SK-N-SH (cell line): ENCODE data around the gene GPRC6A. TPM values are rescaled to one million over a fixed set of nuclear protein-coding genes. Genes with fewer than 3 reads are reported as not detected.
"Not testable (repeated sequence)": the region's sequence is repeated elsewhere in the genome, so short reads cannot be mapped to it uniquely, and the experiment has no call there.

Experiments used
- CTCF ChIA-PET: fragments of 300-600, 350-600 bp; formaldehyde crosslinking; extraction: SDS; loops from one replicate; lab custom pipeline; 2021; lab: Yijun Ruan, JAX
- POLR2A ChIA-PET: fragments of 350-600 bp; sonication (Branson Sonifier 250); formaldehyde crosslinking; extraction: SDS; loops from one replicate; lab custom pipeline; 2020; ENCODE audit warnings: antibody characterized with exemption, inconsistent platforms; lab: Yijun Ruan, JAX
- DNase-seq: peaks from one replicate; pipeline ENCODE4 v3.0.0; 2012
- H2AFZ ChIP-seq: fragments of 200-600 bp; sonication (generic); 2 replicates; pipeline ENCODE4 v1.8.1; 2016; ENCODE audit warnings: antibody characterized with exemption, mild to moderate bottlenecking, low read depth
- H3F3A ChIP-seq: fragments of 200-600 bp; sonication (generic); replicated peaks from 2 replicates; pipeline ENCODE3; 2016; ENCODE audit warnings: antibody characterized with exemption, mild to moderate bottlenecking; ENCODE audit not compliant: insufficient read depth
- H3K27ac ChIP-seq, 2 experiments: fragments of 200-500 bp in 1 of 2; fragments of 200-600 bp in 1 of 2; sonication (Bioruptor generic) in 1 of 2; sonication (generic), shearing (Covaris generic) in 1 of 2; 2 replicates each; pipeline versions ENCODE4 v1.5.1 to v1.6.1; 2014 to 2016; ENCODE audit warnings: low read depth in 2 of 2, inconsistent platforms in 1 of 2, low read length in 1 of 2, mild to moderate bottlenecking in 1 of 2, mixed read lengths in 1 of 2
- H3K27me3 ChIP-seq: fragments of 200-600 bp; sonication (generic), shearing (Covaris generic); 2 replicates; pipeline ENCODE4 v1.6.1; 2016; ENCODE audit warnings: mixed run types; ENCODE audit not compliant: insufficient read depth
- H3K36me3 ChIP-seq, 2 experiments: fragments of 200-500 bp in 1 of 2; fragments of 200-600 bp in 1 of 2; sonication (Bioruptor generic) in 1 of 2; sonication (generic) in 1 of 2; replicated peaks in 1 of 2; 2 replicates each; pipeline versions ENCODE3 to v1.5.1; 2014 to 2016; ENCODE audit warnings: low read length in 1 of 2, mild to moderate bottlenecking in 1 of 2; ENCODE audit not compliant: insufficient read depth in 2 of 2, control insufficient read depth in 1 of 2
- H3K4me1 ChIP-seq, 2 experiments: fragments of 200-500 bp in 1 of 2; fragments of 200-600 bp in 1 of 2; sonication (Bioruptor generic) in 1 of 2; sonication (generic), shearing (Covaris generic) in 1 of 2; 2 replicates each; pipeline versions ENCODE4 v1.5.1 to v1.6.1; 2014 to 2016; ENCODE audit warnings: low read depth in 1 of 2, low read length in 1 of 2, mixed run types in 1 of 2; ENCODE audit not compliant: insufficient read depth in 2 of 2, control insufficient read depth in 1 of 2
- H3K4me2 ChIP-seq: fragments of 200-600 bp; sonication (generic), shearing (Covaris generic); 2 replicates; pipeline ENCODE4 v1.6.1; 2017; ENCODE audit warnings: mixed run types
- H3K4me3 ChIP-seq, 2 experiments: fragments of 200-500 bp in 1 of 2; fragments of 200-600 bp in 1 of 2; sonication (Bioruptor generic) in 1 of 2; sonication (generic), shearing (Covaris generic) in 1 of 2; 2 replicates each; pipeline versions ENCODE4 v1.5.1 to v1.8.1; 2014 to 2016; ENCODE audit warnings: low read depth in 2 of 2, inconsistent platforms in 1 of 2, low read length in 1 of 2, mild to moderate bottlenecking in 1 of 2, mixed read lengths in 1 of 2, moderate library complexity in 1 of 2
- H3K79me2 ChIP-seq: fragments of 200-600 bp; sonication (generic); 2 replicates; pipeline ENCODE4 v1.8.1; 2017; ENCODE audit warnings: mild to moderate bottlenecking; ENCODE audit not compliant: insufficient read depth
- H3K9ac ChIP-seq: fragments of 200-600 bp; sonication (generic); 2 replicates; pipeline ENCODE4 v1.6.1; 2017; ENCODE audit warnings: mixed run types
- H3K9me2 ChIP-seq: fragments of 200-600 bp; sonication (generic); 2 replicates; pipeline ENCODE4 v1.6.1; 2017; ENCODE audit warnings: mixed run types
- H3K9me3 ChIP-seq: fragments of 200-600 bp; sonication (generic); 2 replicates; pipeline ENCODE4 v1.6.1; 2017; ENCODE audit warnings: mixed run types, mild to moderate bottlenecking, moderate library complexity
- H4K20me1 ChIP-seq: fragments of 200-600 bp; sonication (generic); 2 replicates; pipeline ENCODE4 v1.6.1; 2017; ENCODE audit warnings: mild to moderate bottlenecking, mixed run types; ENCODE audit not compliant: insufficient read depth
- ELF1 ChIP-seq: IDR thresholded peaks from 2 replicates; pipeline ENCODE4 v1.4.0; 2012
- EZH2phosphoT487 ChIP-seq: fragments of 200-600 bp; sonication (generic); IDR thresholded peaks from 2 replicates; pipeline ENCODE4 v1.6.1; 2017; ENCODE audit warnings: low read depth, mixed run types, mild to moderate bottlenecking, antibody characterized with exemption, moderate library complexity, borderline replicate concordance
- FOSL2 ChIP-seq: IDR thresholded peaks from 2 replicates; pipeline ENCODE4 v1.4.0; 2012; ENCODE audit warnings: low read depth, mild to moderate bottlenecking, moderate library complexity, borderline replicate concordance
- FOXJ3 ChIP-seq: sonication (generic); formaldehyde crosslinking; IDR thresholded peaks from 2 replicates; pipeline ENCODE4 v1.5.1; 2020; ENCODE audit warnings: mild to moderate bottlenecking, missing genetic modification reagents
- FOXM1 ChIP-seq: IDR thresholded peaks from 2 replicates; pipeline ENCODE4 v1.4.0; 2012; ENCODE audit warnings: low read depth, mild to moderate bottlenecking
- IRF3 ChIP-seq: fragments of 150-350 bp; IDR thresholded peaks from 2 replicates; pipeline ENCODE4 v1.6.1; 2016; ENCODE audit warnings: mild to moderate bottlenecking, low read depth, low read length
- JUND ChIP-seq: IDR thresholded peaks from 2 replicates; pipeline ENCODE4 v1.4.0; 2012
- MAX ChIP-seq: IDR thresholded peaks from 2 replicates; pipeline ENCODE4 v1.4.0; 2012; ENCODE audit warnings: low read depth
- MEF2A ChIP-seq: IDR thresholded peaks from 2 replicates; pipeline ENCODE4 v1.4.0; 2012; ENCODE audit warnings: low read depth, borderline replicate concordance
- MXI1 ChIP-seq: IDR thresholded peaks from 2 replicates; pipeline ENCODE4 v1.6.1; 2012; ENCODE audit warnings: mild to moderate bottlenecking, low read depth, low read length, improper control_type of control experiment
- NFIC ChIP-seq: IDR thresholded peaks from 2 replicates; pipeline ENCODE4 v1.4.0; 2012; ENCODE audit warnings: borderline replicate concordance
- RXRA ChIP-seq: IDR thresholded peaks from 2 replicates; pipeline ENCODE4 v1.4.0; 2012; ENCODE audit warnings: low read depth, mild to moderate bottlenecking, borderline replicate concordance
- TAF1 ChIP-seq: IDR thresholded peaks from 2 replicates; pipeline ENCODE4 v1.6.1; 2012; ENCODE audit warnings: low read depth, mild to moderate bottlenecking, low read length, moderate library complexity, borderline replicate concordance
- TEAD4 ChIP-seq: IDR thresholded peaks from 2 replicates; pipeline ENCODE4 v1.4.0; 2012; ENCODE audit warnings: mild to moderate bottlenecking, borderline replicate concordance; ENCODE audit not compliant: insufficient read depth
- YY1 ChIP-seq: IDR thresholded peaks from 2 replicates; pipeline ENCODE4 v1.4.0; 2012; ENCODE audit warnings: low read depth, mild to moderate bottlenecking
- WGBS: methylation state at CpG from one replicate; pipeline ENCODE4 v1.1.6; 2017; ENCODE audit warnings: low lambda C conversion rate; 5-methylcytosine and 5-hydroxymethylcytosine counted together
- polyA plus RNA-seq, 3 experiments: library from polyadenylated mRNA; depleted of rRNA; stranded (reverse); fragments of >200 nt; gene quantifications; 2 replicates each; pipeline ENCODE4 v1.2.3, GENCODE V29; 2012

The GPRC6A gene
- polyA plus RNA-seq, 1 of the 3 experiments (the other 2 are of a cell fraction): not detected

- TF ChIP-seq RXRA: no peak
- TF ChIP-seq MAX: no peak
- no peak for TF ChIP-seq JUND
- no peak for TF ChIP-seq FOXJ3 (CRISPR knock-in tag)
- TF ChIP-seq FOXM1: no peak
Measured at GRCh38 chr6:116827561-116828240, 1.2 kb downstream of the GPRC6A start (continued).

GRCh38 chr6:116816336-116816735, 12.5 kb downstream of the GPRC6A start:
- H3K4me2 ChIP-seq, H3K27me3 ChIP-seq, H4K20me1 ChIP-seq, POLR2A ChIA-PET, H3K9me2 ChIP-seq, H3K36me3 ChIP-seq, H3K27ac ChIP-seq, H3F3A ChIP-seq, H3K79me2 ChIP-seq, H3K9me3 ChIP-seq, DNase-seq, H3K4me1 ChIP-seq, H3K9ac ChIP-seq, CTCF ChIA-PET, H2AFZ ChIP-seq, H3K4me3 ChIP-seq: not testable (repeated sequence)
- WGBS: 48% methylated on average over 9 of the region's 15 CpGs

- H3K9ac ChIP-seq: no peak overlapping the region
- H3K9me2 ChIP-seq: no peaks in the 10 kb centered on the region
- 9% methylated on average over 2 of the region's 2 CpGs for WGBS
- H3K27me3 ChIP-seq: no peaks in the 10 kb centered on the region
- no peaks in the 10 kb centered on the region; the same call in 1 of the 2 replicates for H3K9me3 ChIP-seq
- no peak overlapping the region for H2AFZ ChIP-seq
- ChIA-PET POLR2A (no interaction called here), CTCF (no interaction called here)
- TF ChIP-seq IRF3 (no peak), ELF1 (no peak), TAF1 (no peak), TEAD4 (no peak), MEF2A (no peak), NFIC (no peak), EZH2phosphoT487 (no peak), YY1 (no peak), FOXM1 (no peak), MXI1 (no peak), FOSL2 (no peak), FOXJ3 (CRISPR knock-in tag) (no peak)
- no peaks in the 10 kb centered on the region for H3K36me3 ChIP-seq
- H3K79me2 ChIP-seq: no peaks in the 10 kb centered on the region
- H3K4me1 ChIP-seq: no peaks in the 10 kb centered on the region
- no peak overlapping the region for H3K27ac ChIP-seq
- no peak overlapping the region for H3K4me3 ChIP-seq
- H3F3A ChIP-seq: no peaks in the 10 kb centered on the region
- no peak overlapping the region for H3K4me2 ChIP-seq
- DNase-seq: no peak
- no peaks in the 10 kb centered on the region for H4K20me1 ChIP-seq
Measured at GRCh38 chr6:116812051-116812650, 16.7 kb downstream of the GPRC6A start.
